ENCODE results near the gene LCP2.

DNA sequence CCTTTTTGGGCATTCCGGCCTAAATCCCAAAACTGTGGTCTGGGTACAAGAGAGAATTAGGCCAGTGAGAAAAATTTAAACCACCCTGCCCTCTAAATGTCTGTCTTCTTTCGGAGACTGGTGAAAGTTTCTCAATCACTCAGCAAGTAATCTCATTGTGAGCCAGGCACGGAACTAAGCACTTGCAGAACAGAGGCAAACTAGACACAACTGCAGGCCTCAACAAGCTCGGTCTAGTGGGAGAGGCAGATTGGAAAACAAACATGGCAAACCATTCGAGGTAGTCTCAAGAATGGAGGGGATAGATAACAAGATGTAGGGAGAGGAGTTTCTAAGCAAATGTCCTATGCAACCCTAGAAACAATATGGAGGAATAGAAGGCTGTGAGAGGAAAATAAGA is 73.7 kb downstream of the LCP2 start:
- TF ChIP-seq RARB (CRISPR knock-in tag; IDR thresholded peaks at IDR 0.05) (no peak), ARNTL (CRISPR knock-in tag; IDR thresholded peaks at IDR 0.05; ENCODE audit: borderline replicate concordance, low read depth) (no peak), TCF4 (CRISPR knock-in tag; IDR thresholded peaks at IDR 0.05; ENCODE audit: borderline replicate concordance) (no peak), ZNF565 (CRISPR knock-in tag; conservative IDR thresholded peaks at IDR 0.05; ENCODE audit: low read depth) (no peak)
- TF ChIP-seq, protein P1, sequence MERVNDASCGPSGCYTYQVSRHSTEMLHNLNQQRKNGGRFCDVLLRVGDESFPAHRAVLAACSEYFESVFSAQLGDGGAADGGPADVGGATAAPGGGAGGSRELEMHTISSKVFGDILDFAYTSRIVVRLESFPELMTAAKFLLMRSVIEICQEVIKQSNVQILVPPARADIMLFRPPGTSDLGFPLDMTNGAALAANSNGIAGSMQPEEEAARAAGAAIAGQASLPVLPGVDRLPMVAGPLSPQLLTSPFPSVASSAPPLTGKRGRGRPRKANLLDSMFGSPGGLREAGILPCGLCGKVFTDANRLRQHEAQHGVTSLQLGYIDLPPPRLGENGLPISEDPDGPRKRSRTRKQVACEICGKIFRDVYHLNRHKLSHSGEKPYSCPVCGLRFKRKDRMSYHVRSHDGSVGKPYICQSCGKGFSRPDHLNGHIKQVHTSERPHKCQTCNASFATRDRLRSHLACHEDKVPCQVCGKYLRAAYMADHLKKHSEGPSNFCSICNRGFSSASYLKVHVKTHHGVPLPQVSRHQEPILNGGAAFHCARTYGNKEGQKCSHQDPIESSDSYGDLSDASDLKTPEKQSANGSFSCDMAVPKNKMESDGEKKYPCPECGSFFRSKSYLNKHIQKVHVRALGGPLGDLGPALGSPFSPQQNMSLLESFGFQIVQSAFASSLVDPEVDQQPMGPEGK (CRISPR knock-in tag; IDR thresholded peaks at IDR 0.05; ENCODE audit: borderline replicate concordance): no peak
- TF ChIP-seq, protein P2, sequence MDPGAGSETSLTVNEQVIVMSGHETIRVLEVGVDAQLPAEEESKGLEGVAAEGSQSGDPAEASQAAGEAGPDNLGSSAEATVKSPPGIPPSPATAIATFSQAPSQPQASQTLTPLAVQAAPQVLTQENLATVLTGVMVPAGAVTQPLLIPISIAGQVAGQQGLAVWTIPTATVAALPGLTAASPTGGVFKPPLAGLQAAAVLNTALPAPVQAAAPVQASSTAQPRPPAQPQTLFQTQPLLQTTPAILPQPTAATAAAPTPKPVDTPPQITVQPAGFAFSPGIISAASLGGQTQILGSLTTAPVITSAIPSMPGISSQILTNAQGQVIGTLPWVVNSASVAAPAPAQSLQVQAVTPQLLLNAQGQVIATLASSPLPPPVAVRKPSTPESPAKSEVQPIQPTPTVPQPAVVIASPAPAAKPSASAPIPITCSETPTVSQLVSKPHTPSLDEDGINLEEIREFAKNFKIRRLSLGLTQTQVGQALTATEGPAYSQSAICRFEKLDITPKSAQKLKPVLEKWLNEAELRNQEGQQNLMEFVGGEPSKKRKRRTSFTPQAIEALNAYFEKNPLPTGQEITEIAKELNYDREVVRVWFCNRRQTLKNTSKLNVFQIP (CRISPR knock-in tag; IDR thresholded peaks at IDR 0.05; ENCODE audit: borderline replicate concordance, low read depth): no peak
- TF ChIP-seq, protein P3, sequence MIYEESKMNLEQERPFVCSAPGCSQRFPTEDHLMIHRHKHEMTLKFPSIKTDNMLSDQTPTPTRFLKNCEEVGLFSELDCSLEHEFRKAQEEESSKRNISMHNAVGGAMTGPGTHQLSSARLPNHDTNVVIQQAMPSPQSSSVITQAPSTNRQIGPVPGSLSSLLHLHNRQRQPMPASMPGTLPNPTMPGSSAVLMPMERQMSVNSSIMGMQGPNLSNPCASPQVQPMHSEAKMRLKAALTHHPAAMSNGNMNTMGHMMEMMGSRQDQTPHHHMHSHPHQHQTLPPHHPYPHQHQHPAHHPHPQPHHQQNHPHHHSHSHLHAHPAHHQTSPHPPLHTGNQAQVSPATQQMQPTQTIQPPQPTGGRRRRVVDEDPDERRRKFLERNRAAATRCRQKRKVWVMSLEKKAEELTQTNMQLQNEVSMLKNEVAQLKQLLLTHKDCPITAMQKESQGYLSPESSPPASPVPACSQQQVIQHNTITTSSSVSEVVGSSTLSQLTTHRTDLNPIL (CRISPR knock-in tag; IDR thresholded peaks at IDR 0.05; ENCODE audit: low read depth): no peak

Data from SK-N-SH treated with all-trans-retinoic acid at 6 μM for 48 hours (cell line).